HepG2 (cell line): ENCODE measurements around the gene L3MBTL4. TPM values are rescaled to one million over a fixed set of nuclear protein-coding genes. Genes with fewer than 3 reads are reported as not detected.

ENCODE experiments used
- ATAC-seq: fragments of 200-7000 bp; cut with Tn5 transposase; 3 replicates; pipeline ENCODE4 v1.9.1; 2020; ENCODE audit warnings: mild to moderate bottlenecking, moderate library complexity
- BruUV-seq: library from RNA; stranded (reverse); fragments of 400-500 nt; replicated peaks from 2 replicates; lab custom pipeline; 2021; lab: Mats Ljungman, UMichigan
- CTCF ChIA-PET: fragments of 300-600 bp; formaldehyde crosslinking; extraction: SDS; loops from one replicate; lab custom pipeline; 2021; ENCODE audit warnings: low total read pairs, inconsistent platforms, low intra/inter-chr PET ratio; lab: Yijun Ruan, JAX
- POLR2A ChIA-PET: fragments of 350-600 bp; sonication (Branson Sonifier 250); formaldehyde crosslinking; loops from one replicate; lab custom pipeline; 2020; ENCODE audit warnings: antibody characterized with exemption, inconsistent platforms; lab: Yijun Ruan, JAX
- DNase-seq: peaks from one replicate; pipeline ENCODE4 v3.0.0-alpha.2; 2015; ENCODE audit warnings: low spot score
- FAIRE-seq: peaks from 3 replicates; lab custom pipeline; 2011; peaks lifted over from hg19 to GRCh38; lab: Jason Lieb, UNC
- H2AFZ ChIP-seq: one replicate; pipeline ENCODE4 v1.6.1; 2011; ENCODE audit warnings: low read length, inconsistent platforms
- H3K27ac ChIP-seq: fragments of 300-600 bp; 3 replicates; pipeline ENCODE4 v1.8.0; 2011; ENCODE audit warnings: mixed run types, mild to moderate bottlenecking, mixed read lengths, low read length, inconsistent platforms; ENCODE audit not compliant: insufficient read depth; ENCODE audit errors: extremely low read length
- H3K27me3 ChIP-seq, 2 experiments: fragments of 200-600 bp in 1 of 2; 2 replicates in 1 of 2; 3 replicates in 1 of 2; pipeline versions ENCODE4 v1.6.0 to v1.8.0; 2011; ENCODE audit warnings: low read length in 2 of 2, mild to moderate bottlenecking in 2 of 2, moderate library complexity in 2 of 2, inconsistent platforms in 1 of 2; ENCODE audit not compliant: insufficient read depth in 2 of 2, control insufficient read depth in 1 of 2
- H3K36me3 ChIP-seq, 2 experiments: fragments of 200-600 bp in 1 of 2; replicated peaks in 1 of 2; 2 replicates in 1 of 2; 3 replicates in 1 of 2; pipeline versions ENCODE4 v1.5.1 to v1.8.0; 2011; ENCODE audit warnings: low read length in 2 of 2, inconsistent platforms in 1 of 2; ENCODE audit not compliant: insufficient read depth in 2 of 2, control insufficient read depth in 1 of 2
- H3K4me1 ChIP-seq: 2 replicates; pipeline ENCODE4 v1.5.1; 2012; ENCODE audit warnings: low read length, inconsistent platforms; ENCODE audit not compliant: insufficient read depth
- H3K4me2 ChIP-seq: 2 replicates; pipeline ENCODE4 v1.6.0; 2011; ENCODE audit warnings: low read depth, low read length, inconsistent platforms
- H3K4me3 ChIP-seq, 3 experiments: fragments of 200-600 bp in 1 of 3; sonication (generic), shearing (Covaris generic) in 1 of 3; replicated peaks in 1 of 3; 2 replicates each; pipeline ENCODE4 v1.5.1; 2011 to 2016; ENCODE audit warnings: low read length in 3 of 3, inconsistent platforms in 2 of 3, low read depth in 2 of 3, mild to moderate bottlenecking in 2 of 3, control low read depth in 1 of 3, mixed read lengths in 1 of 3; ENCODE audit not compliant: insufficient read depth in 1 of 3
- H3K79me2 ChIP-seq: one replicate; pipeline ENCODE4 v1.6.1; 2011; ENCODE audit warnings: low read length, inconsistent platforms; ENCODE audit not compliant: insufficient read depth
- H3K9ac ChIP-seq: 2 replicates; pipeline ENCODE4 v1.6.0; 2011; ENCODE audit warnings: mild to moderate bottlenecking, low read depth, low read length, inconsistent platforms; ENCODE audit not compliant: insufficient read depth
- H3K9me3 ChIP-seq: 2 replicates; pipeline ENCODE4 v1.5.1; 2012; ENCODE audit warnings: mild to moderate bottlenecking, low read length
- H4K20me1 ChIP-seq: 2 replicates; pipeline ENCODE4 v1.6.0; 2011; ENCODE audit warnings: inconsistent platforms, mild to moderate bottlenecking, low read length, moderate library complexity; ENCODE audit not compliant: insufficient read depth
- CHD4 ChIP-seq: fragments of 200-600 bp; sonication (generic); IDR thresholded peaks from 2 replicates; pipeline ENCODE4 v1.7.0; 2017; ENCODE audit warnings: mild to moderate bottlenecking, low read length, borderline replicate concordance
- CREB1 ChIP-seq, 2 experiments: fragments of 450-650 bp in 1 of 2; IDR thresholded peaks; 2 replicates each; pipeline ENCODE4 v1.6.1; 2016 to 2017; ENCODE audit warnings: control low read depth in 1 of 2, mild to moderate bottlenecking in 1 of 2, missing compliant biosample characterization in 1 of 2, missing genetic modification characterization in 1 of 2
- ELF1 ChIP-seq: sonication (generic); formaldehyde crosslinking; IDR thresholded peaks from 2 replicates; pipeline ENCODE4 v1.4.0; 2020; ENCODE audit warnings: missing genetic modification reagents
- IRX3 ChIP-seq: sonication (generic); formaldehyde crosslinking; IDR thresholded peaks from 2 replicates; pipeline ENCODE4 v1.8.1; 2023; ENCODE audit warnings: mild to moderate bottlenecking, low read depth, missing genetic modification reagents, borderline replicate concordance
- NCOA5 ChIP-seq: sonication (generic); formaldehyde crosslinking; IDR thresholded peaks from 2 replicates; pipeline ENCODE4 v1.4.0; 2020; ENCODE audit warnings: missing genetic modification reagents
- PLSCR1 ChIP-seq: sonication (generic); formaldehyde crosslinking; IDR thresholded peaks from 2 replicates; pipeline ENCODE4 v1.5.0; 2020; ENCODE audit warnings: missing genetic modification reagents, mild to moderate bottlenecking, borderline replicate concordance
- RNF219 ChIP-seq: sonication (generic); formaldehyde crosslinking; IDR thresholded peaks from 2 replicates; pipeline ENCODE4 v1.5.0; 2020; ENCODE audit warnings: mild to moderate bottlenecking, missing genetic modification reagents
- ZFP36L1 ChIP-seq: sonication (generic); formaldehyde crosslinking; IDR thresholded peaks from 2 replicates; pipeline ENCODE4 v1.8.0; 2022; ENCODE audit warnings: mild to moderate bottlenecking, missing genetic modification reagents, moderate library complexity
- ZNF564 ChIP-seq: sonication (generic); formaldehyde crosslinking; IDR thresholded peaks from 2 replicates; pipeline ENCODE4 v1.8.1; 2023; ENCODE audit warnings: mild to moderate bottlenecking, missing genetic modification reagents
- ZNF850 ChIP-seq: sonication (generic); formaldehyde crosslinking; conservative IDR thresholded peaks from 2 replicates; pipeline ENCODE4 v1.9.0; 2021; ENCODE audit warnings: mild to moderate bottlenecking, missing genetic modification reagents
- WGBS: methylation state at CpG from one replicate; pipeline ENCODE4 v1.1.6; 2017; ENCODE audit warnings: low lambda C conversion rate; 5-methylcytosine and 5-hydroxymethylcytosine counted together
- in situ Hi-C: cut with HindIII; loops from 2 replicates; pipeline ENCODE4 v1.10.0; 2017; ENCODE audit warnings: low pct_unique_long_range_greater_than_20kb; ENCODE audit not compliant: extremely low pct_ligation_motif_present
- intact Hi-C: fragments of 100-400 bp; cut with micrococcal nuclease; formaldehyde crosslinking; loops from one replicate; pipeline ENCODE4 v1.10.0; 2022; ENCODE audit not compliant: unreplicated experiment
- polyA plus RNA-seq, 8 experiments: library from polyadenylated mRNA; depleted of rRNA in 3 of 8; stranded (reverse) in 7 of 8; unstranded in 1 of 8; fragments of >200 nt; fragmentation: Illumina TruSeq in 4 of 8; extraction: Trizol in 4 of 8; gene quantifications; 2 replicates each; pipeline versions ENCODE4 v1.2.1 to v1.2.3, GENCODE V29; 2011 to 2016; ENCODE audit warnings: low read depth in 4 of 8, missing spikeins in 1 of 8, mixed read lengths in 1 of 8; ENCODE audit not compliant: insufficient read depth in 1 of 8
- total RNA-seq, 5 experiments: library from RNA; depleted of rRNA; stranded (reverse); fragments of >200 nt; fragmentation: Illumina TruSeq; extraction: Trizol; gene quantifications; 2 replicates each; pipeline ENCODE4 v1.2.3, GENCODE V29; 2016; ENCODE audit warnings: low read depth in 1 of 5

Gene L3MBTL4
- total and polyA plus RNA-seq, 2 of the 13 experiments (the other 11 are each of a cell fraction or from before 2014, with no cell fraction given): 10.8 to 13.3 TPM

- ChIA-PET POLR2A (no interaction called here), CTCF (no interaction called here)
- no peaks in the 10 kb centered on the region for H3K4me1 ChIP-seq
- no peak for TF ChIP-seq IRX3 (CRISPR knock-in tag)
- no peak for TF ChIP-seq ZFP36L1 (CRISPR knock-in tag)
- TF ChIP-seq PLSCR1 (CRISPR knock-in tag): no peak
- no peak for TF ChIP-seq ZNF564 (CRISPR knock-in tag)
- TF ChIP-seq ZNF850: no peak
- no peak for TF ChIP-seq RNF219 (CRISPR knock-in tag)
- no peak for TF ChIP-seq CREB1 (IDR thresholded peaks at IDR 0.05)
- TF ChIP-seq CREB1 (CRISPR knock-in tag; IDR thresholded peaks at IDR 0.05): no peak
- TF ChIP-seq CHD4: no peak
- no peak for TF ChIP-seq NCOA5 (CRISPR knock-in tag)
- TF ChIP-seq ELF1 (CRISPR knock-in tag): no peak
- DNase-seq: no peak
- H3K9me3 ChIP-seq: no peaks in the 10 kb centered on the region
- intact Hi-C loops (no loop called here), in situ Hi-C loops (no loop called here)
- H3K27me3 ChIP-seq: no peaks in the 10 kb centered on the region
- no peak overlapping the region for H3K27ac ChIP-seq
- no peaks in the 10 kb centered on the region for H4K20me1 ChIP-seq
- H3K9ac ChIP-seq: no peak overlapping the region
- H2AFZ ChIP-seq: no peak overlapping the region
- H3K79me2 ChIP-seq: no peaks in the 10 kb centered on the region
- no peak for FAIRE-seq
- H3K36me3 ChIP-seq: peaks cover 0 to 6% of the 10 kb centered on the region in 2 experiments; a peak in 1 of 5 replicates
- no peak overlapping the region for H3K4me2 ChIP-seq
- BruUV-seq: no TSS peak
- ATAC-seq: no peak
- 100% methylated on average over 1 of the region's 1 CpG for WGBS
- H3K4me3 ChIP-seq: no peak overlapping the region
These were observed 214.9 kb downstream of the L3MBTL4 start for GRCh38 chr18:6199777-6200176.
